ENCODE measurements around the gene SNX7.

SNX7 gene

DNA sequence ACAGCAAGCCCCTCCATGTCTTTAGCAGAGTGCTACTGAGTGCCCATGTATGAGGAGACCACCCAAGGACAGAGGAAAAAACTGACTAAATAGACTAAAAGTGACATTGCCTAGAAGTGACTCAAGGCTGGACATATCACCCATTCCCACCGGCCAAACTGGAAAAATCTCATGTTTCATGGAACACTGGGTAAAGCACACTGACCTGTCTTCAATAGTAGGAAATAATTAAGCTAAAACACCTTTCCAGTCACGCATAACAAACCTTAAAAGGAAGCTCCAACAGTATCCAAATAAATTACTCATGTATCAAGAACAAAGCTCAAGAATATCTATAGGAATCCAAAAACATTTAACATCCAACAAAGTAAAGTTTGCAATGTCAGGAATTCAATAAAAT lies 120.4 kb downstream of the SNX7 start:
- DNase-seq, result no peak

DNA sequence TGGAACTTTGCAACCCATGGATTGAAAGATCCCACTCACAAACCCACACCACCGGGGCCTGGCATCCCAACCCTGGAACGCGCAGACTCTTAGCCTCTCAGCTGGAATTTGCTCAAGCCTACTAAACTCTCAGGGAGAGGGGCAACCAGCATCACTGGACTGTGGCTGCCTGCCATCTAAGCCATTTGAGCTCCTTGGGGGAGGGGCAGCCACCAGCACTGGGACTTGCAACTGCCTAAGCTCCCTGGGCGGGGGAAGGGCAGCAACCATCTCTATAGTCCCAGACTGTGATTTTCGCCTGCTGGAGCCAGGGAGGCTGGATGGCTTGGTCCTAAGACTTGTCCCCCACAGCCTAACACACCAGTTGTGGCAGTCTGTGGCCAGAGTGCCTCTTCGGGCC lies 122.3 kb downstream of the SNX7 start:
- DNase-seq, result no peak

DNA sequence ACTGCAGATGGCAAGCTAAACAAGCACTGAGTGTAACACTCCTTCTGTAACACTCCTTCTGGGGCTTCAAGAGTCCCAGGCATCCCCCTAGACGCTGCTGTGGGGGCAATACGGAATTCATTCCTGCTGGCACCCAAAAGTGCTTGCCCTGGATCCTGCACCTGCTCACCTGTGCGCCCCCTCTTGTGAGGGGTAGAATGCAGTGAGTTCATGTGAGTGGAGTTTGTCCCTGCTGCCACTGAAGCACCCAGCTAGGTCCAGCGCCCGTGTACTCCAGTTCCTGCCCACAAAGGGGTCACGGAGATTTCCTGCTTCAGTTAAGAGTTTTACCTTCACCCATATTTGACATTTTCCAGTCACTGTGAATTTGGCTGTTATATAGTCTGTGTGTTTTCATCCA lies 130.0 kb downstream of the SNX7 start:
- no peak for DNase-seq

DNA sequence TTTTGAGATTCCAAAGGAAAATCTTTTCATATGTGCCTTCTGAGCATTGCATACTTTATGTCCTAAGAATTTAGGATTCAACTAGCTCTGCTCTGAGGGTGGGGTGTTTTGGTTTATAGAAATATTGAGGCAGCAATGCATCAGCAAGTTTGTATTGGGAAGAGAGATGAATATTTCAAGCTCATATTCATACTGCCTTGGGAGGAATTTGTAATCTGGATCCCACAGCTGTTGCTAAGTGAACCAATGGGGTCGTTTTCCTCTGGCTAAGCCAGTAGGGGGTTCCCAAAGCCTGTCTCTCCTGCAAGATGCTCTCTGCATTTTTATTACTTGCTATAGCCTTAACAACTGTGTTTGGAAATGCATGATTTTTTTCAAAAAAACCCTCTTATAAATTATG lies 130.6 kb downstream of the SNX7 start:
- no peak for DNase-seq

DNA sequence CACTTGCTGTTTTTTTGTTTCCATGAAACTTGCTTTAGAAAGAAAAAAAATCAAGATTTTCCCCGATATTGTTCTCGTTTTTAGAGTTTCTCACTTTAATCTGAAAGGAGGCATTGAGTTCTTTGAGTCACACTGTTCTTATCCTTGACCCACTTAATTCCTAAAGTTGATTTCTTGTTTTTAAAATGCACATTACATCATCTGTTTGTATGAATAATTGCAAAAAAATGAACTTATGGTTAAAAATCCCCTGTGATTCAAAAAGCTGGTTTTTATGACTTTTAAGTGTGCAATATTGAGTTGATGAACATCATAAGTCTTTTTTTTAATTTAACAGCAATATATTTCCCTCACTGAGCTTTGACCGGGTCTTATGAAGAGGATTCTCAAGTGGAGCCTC lies 131.6 kb downstream of the SNX7 start:
- DNase-seq, result no peak

DNA sequence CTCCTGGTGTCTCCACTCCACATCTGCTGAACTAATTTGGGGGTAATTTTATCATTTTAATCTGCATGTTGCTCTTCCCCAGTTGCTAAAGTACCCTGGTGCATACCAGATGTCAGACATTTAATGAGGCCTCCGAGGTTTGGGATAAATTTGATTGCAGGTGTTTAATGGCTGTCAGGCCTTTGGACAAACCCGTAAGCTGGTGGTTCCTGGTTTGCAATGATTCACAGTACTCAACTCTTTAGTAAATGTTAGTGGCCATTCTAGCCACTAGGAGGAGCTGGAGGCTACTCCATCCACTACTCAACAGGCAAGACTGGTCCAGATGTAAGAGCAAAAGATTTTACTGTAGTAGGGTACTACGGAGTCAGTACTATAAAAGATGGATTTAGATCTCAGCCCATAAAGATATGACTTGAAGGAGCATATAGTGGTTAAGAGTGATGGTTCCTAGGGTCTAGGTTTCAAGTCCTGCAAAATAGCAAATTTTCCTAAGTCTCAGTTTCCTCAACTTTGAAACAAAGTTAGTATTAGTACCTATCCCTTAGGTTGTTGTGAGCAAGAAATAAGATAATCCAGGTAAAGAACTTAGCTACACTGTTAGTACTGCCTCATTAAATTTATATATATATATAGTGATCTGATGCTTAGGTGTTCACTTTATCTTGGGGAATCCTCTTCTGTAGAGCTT lies 132.8 kb downstream of the SNX7 start:
- peak; percentile 22 for DNase-seq

DNA sequence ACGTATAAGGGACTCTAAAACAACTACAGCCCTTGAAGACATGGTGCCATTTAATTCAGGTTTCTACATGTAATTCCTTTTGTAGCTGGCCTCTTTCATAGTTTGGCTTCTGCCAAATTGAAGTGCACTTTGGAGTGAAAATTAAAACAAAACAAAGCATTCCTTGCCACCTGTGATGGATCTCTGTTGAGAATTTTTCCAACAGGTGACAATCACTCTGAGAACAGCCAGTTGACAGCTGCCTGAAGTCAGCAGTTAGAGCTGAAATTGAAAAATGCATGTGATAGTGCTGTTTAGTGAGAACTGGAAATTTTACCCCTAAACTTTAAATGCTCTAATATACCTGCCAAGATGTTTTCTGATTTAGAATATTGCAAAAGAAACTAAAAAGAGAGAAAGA lies 134.5 kb downstream of the SNX7 start:
- no peak for DNase-seq

DNA sequence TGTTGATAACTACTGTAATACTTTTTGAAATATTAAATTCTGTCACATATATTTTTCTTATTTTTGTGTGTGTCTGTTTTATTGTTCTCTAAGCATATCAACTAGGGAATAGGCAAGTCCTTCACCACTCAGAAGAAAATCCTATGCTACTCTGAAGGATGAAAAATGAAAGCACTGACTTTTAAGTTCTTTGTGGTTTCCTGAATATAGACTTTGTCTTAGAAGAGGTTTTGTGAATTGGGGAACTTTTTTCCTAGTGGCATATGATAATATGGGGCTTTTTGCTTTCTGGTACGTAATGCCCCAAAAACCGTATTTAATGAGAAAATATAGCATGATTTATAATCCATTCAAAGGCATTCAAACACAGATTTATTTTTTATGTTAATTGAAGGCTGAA lies 136.0 kb downstream of the SNX7 start:
- no peak for DNase-seq

Data from T1000 (cell line).